EL (cell line): ENCODE data around the gene ACVRL1.

Experiments used
- DNase-seq: peaks from one replicate; pipeline ENCODE4 v3.0.0-alpha.2; 2016

Gene ACVRL1

GRCh38 chr12:51907083-51907855 is at the start of gene ACVRL1:
Gene ACVRL1, plus strand, starts transcription at chr12:51907504. Its CDS starts 4,971 bp downstream, at chr12:51912475.
- DNase-seq: peak; percentile 25

- DNase-seq: no peak
Observed at GRCh38 chr12:51860986-51861385, 46.3 kb upstream of the ACVRL1 start.

GRCh38 chr12:51862947-51863346 is 44.4 kb upstream of the ACVRL1 start:
- no peak for DNase-seq

- DNase-seq: no peak
Observed at GRCh38 chr12:51863363-51863932, 43.9 kb upstream of the ACVRL1 start.

- no peak for DNase-seq
Observed at GRCh38 chr12:51863933-51864832, 43.1 kb upstream of the ACVRL1 start.

GRCh38 chr12:51864833-51865670 is 42.3 kb upstream of the ACVRL1 start:
- DNase-seq: no peak

- no peak for DNase-seq
Observed at GRCh38 chr12:51865757-51866270, 41.5 kb upstream of the ACVRL1 start.

- no peak for DNase-seq
Observed at GRCh38 chr12:51866324-51866723, 41.0 kb upstream of the ACVRL1 start.

GRCh38 chr12:51866762-51867161 is 40.5 kb upstream of the ACVRL1 start:
- DNase-seq: no peak

GRCh38 chr12:51867371-51867770 is 39.9 kb upstream of the ACVRL1 start:
- DNase-seq: no peak

GRCh38 chr12:51867796-51868428 is 39.4 kb upstream of the ACVRL1 start:
- DNase-seq: no peak

- DNase-seq: peak; percentile 37
Observed at GRCh38 chr12:51868821-51869495, 38.3 kb upstream of the ACVRL1 start.

- no peak for DNase-seq
Observed at GRCh38 chr12:51869496-51869865, 37.8 kb upstream of the ACVRL1 start.

GRCh38 chr12:51869931-51870330 is 37.4 kb upstream of the ACVRL1 start:
- DNase-seq: no peak

- DNase-seq: no peak
Observed at GRCh38 chr12:51870504-51870903, 36.8 kb upstream of the ACVRL1 start.

GRCh38 chr12:51871126-51871525 is 36.2 kb upstream of the ACVRL1 start:
- no peak for DNase-seq

GRCh38 chr12:51871918-51872688 is 35.2 kb upstream of the ACVRL1 start:
- DNase-seq: no peak

- DNase-seq: no peak
Observed at GRCh38 chr12:51872689-51872981, 34.7 kb upstream of the ACVRL1 start.

GRCh38 chr12:51873251-51873994 is 33.9 kb upstream of the ACVRL1 start:
- DNase-seq: no peak

GRCh38 chr12:51874000-51874399 is 33.3 kb upstream of the ACVRL1 start:
- DNase-seq: no peak
